HepG2 (cell line): Measurements from ENCODE around the gene SEMA4C. TPM values are rescaled to one million over a fixed set of nuclear protein-coding genes. Genes with fewer than 3 reads are reported as not detected.

Experiments
- ATF4 ChIP-seq, 2 experiments: fragments of 450-650 bp in 1 of 2; sonication (generic) in 1 of 2; formaldehyde crosslinking; IDR thresholded peaks; 2 replicates each; pipeline versions ENCODE4 v1.5.0 to v1.8.0; 2020 to 2022; ENCODE audit warnings: mild to moderate bottlenecking in 1 of 2, missing genetic modification reagents in 1 of 2
- CHCHD3 ChIP-seq: sonication (generic); formaldehyde crosslinking; IDR thresholded peaks from 2 replicates; pipeline ENCODE4 v1.8.0; 2022; ENCODE audit warnings: mild to moderate bottlenecking, missing genetic modification reagents, moderate library complexity
- HOXA7 ChIP-seq: sonication (generic); formaldehyde crosslinking; IDR thresholded peaks from 2 replicates; pipeline ENCODE4 v1.8.1; 2022; ENCODE audit warnings: mild to moderate bottlenecking, missing genetic modification reagents, moderate library complexity
- MXD3 ChIP-seq: IDR thresholded peaks from 2 replicates; pipeline ENCODE4 v1.6.1; 2016; ENCODE audit warnings: mild to moderate bottlenecking, missing biosample characterization, missing genetic modification reagents
- PAX8 ChIP-seq: sonication (generic); formaldehyde crosslinking; IDR thresholded peaks from 2 replicates; pipeline ENCODE4 v1.8.0; 2022; ENCODE audit warnings: mild to moderate bottlenecking, missing genetic modification reagents, borderline replicate concordance
- TBX3 ChIP-seq: fragments of 450-650 bp; IDR thresholded peaks from 2 replicates; pipeline ENCODE4 v1.6.1; 2017; ENCODE audit warnings: antibody characterized with exemption, mild to moderate bottlenecking, inconsistent platforms, borderline replicate concordance
- ZFP37 ChIP-seq: sonication (generic); formaldehyde crosslinking; IDR thresholded peaks from 2 replicates; pipeline ENCODE4 v1.4.0; 2020; ENCODE audit warnings: missing genetic modification reagents, borderline replicate concordance
- ZGPAT ChIP-seq: IDR thresholded peaks from 2 replicates; pipeline ENCODE4 v1.6.1; 2016; ENCODE audit warnings: mild to moderate bottlenecking
- ZMAT3 ChIP-seq: sonication (generic); formaldehyde crosslinking; conservative IDR thresholded peaks from 2 replicates; pipeline ENCODE4 v1.7.0; 2021; ENCODE audit warnings: missing genetic modification reagents
- ZNF350 ChIP-seq: sonication (generic); formaldehyde crosslinking; IDR thresholded peaks from 2 replicates; pipeline ENCODE4 v1.4.0; 2020; ENCODE audit warnings: mild to moderate bottlenecking, low read depth, missing genetic modification reagents, borderline replicate concordance
- ZNF367 ChIP-seq: sonication (generic); formaldehyde crosslinking; IDR thresholded peaks from 2 replicates; pipeline ENCODE4 v1.4.0; 2020; ENCODE audit warnings: missing genetic modification reagents, borderline replicate concordance
- ZNF557 ChIP-seq: sonication (generic); formaldehyde crosslinking; IDR thresholded peaks from 2 replicates; pipeline ENCODE4 v1.4.0; 2020; ENCODE audit warnings: missing genetic modification reagents
- ZNF629 ChIP-seq: sonication (generic); formaldehyde crosslinking; conservative IDR thresholded peaks from 2 replicates; pipeline ENCODE4 v1.5.0; 2020; ENCODE audit warnings: missing genetic modification reagents
- ZNF777 ChIP-seq: sonication (generic); formaldehyde crosslinking; IDR thresholded peaks from 2 replicates; pipeline ENCODE4 v1.4.0; 2020; ENCODE audit warnings: missing genetic modification reagents
- polyA plus RNA-seq, 8 experiments: library from polyadenylated mRNA; depleted of rRNA in 3 of 8; stranded (reverse) in 7 of 8; unstranded in 1 of 8; fragments of >200 nt; fragmentation: Illumina TruSeq in 4 of 8; extraction: Trizol in 4 of 8; gene quantifications; 2 replicates each; pipeline versions ENCODE4 v1.2.1 to v1.2.3, GENCODE V29; 2011 to 2016; ENCODE audit warnings: low read depth in 4 of 8, missing spikeins in 1 of 8, mixed read lengths in 1 of 8; ENCODE audit not compliant: insufficient read depth in 1 of 8
- total RNA-seq, 5 experiments: library from RNA; depleted of rRNA; stranded (reverse); fragments of >200 nt; fragmentation: Illumina TruSeq; extraction: Trizol; gene quantifications; 2 replicates each; pipeline ENCODE4 v1.2.3, GENCODE V29; 2016; ENCODE audit warnings: low read depth in 1 of 5
- TF ChIP-seq, protein P1 (sequence below): sonication (generic); formaldehyde crosslinking; IDR thresholded peaks from 2 replicates; pipeline ENCODE4; 2020; ENCODE audit warnings: missing genetic modification reagents, mild to moderate bottlenecking, borderline replicate concordance
- TF ChIP-seq, protein P2 (sequence below): IDR thresholded peaks from 2 replicates; pipeline ENCODE4 v1.6.1; 2016; ENCODE audit warnings: low read depth
- TF ChIP-seq, protein P3 (sequence below): sonication (generic); formaldehyde crosslinking; IDR thresholded peaks from 2 replicates; pipeline ENCODE4 v1.5.0; 2020; ENCODE audit warnings: missing genetic modification reagents

Gene SEMA4C
- total and polyA plus RNA-seq, 2 of the 13 experiments (the other 11 are each of a cell fraction or from before 2014, with no cell fraction given), result 25.9 to 46.6 TPM

GRCh38 chr2:96819128-96819875 is 50.6 kb downstream of the SEMA4C start (continued):
- TF ChIP-seq, protein P1, sequence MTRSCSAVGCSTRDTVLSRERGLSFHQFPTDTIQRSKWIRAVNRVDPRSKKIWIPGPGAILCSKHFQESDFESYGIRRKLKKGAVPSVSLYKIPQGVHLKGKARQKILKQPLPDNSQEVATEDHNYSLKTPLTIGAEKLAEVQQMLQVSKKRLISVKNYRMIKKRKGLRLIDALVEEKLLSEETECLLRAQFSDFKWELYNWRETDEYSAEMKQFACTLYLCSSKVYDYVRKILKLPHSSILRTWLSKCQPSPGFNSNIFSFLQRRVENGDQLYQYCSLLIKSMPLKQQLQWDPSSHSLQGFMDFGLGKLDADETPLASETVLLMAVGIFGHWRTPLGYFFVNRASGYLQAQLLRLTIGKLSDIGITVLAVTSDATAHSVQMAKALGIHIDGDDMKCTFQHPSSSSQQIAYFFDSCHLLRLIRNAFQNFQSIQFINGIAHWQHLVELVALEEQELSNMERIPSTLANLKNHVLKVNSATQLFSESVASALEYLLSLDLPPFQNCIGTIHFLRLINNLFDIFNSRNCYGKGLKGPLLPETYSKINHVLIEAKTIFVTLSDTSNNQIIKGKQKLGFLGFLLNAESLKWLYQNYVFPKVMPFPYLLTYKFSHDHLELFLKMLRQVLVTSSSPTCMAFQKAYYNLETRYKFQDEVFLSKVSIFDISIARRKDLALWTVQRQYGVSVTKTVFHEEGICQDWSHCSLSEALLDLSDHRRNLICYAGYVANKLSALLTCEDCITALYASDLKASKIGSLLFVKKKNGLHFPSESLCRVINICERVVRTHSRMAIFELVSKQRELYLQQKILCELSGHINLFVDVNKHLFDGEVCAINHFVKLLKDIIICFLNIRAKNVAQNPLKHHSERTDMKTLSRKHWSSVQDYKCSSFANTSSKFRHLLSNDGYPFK (CRISPR knock-in tag), result peak; percentile 73; the same call in 1 of the 2 replicates
- TF ChIP-seq ZNF629 (peak; percentile 75), ZNF350 (CRISPR knock-in tag) (peak; percentile 96), ZNF777 (CRISPR knock-in tag) (peak; percentile 61; the same call in 1 of the 2 replicates), TBX3 (peak; percentile 68; the same call in 1 of the 2 replicates), HOXA7 (no peak), ZNF367 (CRISPR knock-in tag) (no peak), ZGPAT (peak; percentile 91), CHCHD3 (CRISPR knock-in tag) (no peak), MXD3 (CRISPR knock-in tag) (no peak), ZFP37 (CRISPR knock-in tag) (0 out of 2 replicates have a peak, but pooled peaks have one; percentile 85), ZMAT3 (CRISPR knock-in tag) (peak; percentile 95), PAX8 (CRISPR knock-in tag) (peak; percentile 34; the same call in 1 of the 2 replicates), ZNF557 (peak; percentile 95), ATF4 (CRISPR knock-in tag; IDR thresholded peaks at IDR 0.05) (0 out of 4 replicates have a peak, but pooled peaks of 1 of the 2 experiments have one; percentile 59)
- TF ChIP-seq, protein P2, sequence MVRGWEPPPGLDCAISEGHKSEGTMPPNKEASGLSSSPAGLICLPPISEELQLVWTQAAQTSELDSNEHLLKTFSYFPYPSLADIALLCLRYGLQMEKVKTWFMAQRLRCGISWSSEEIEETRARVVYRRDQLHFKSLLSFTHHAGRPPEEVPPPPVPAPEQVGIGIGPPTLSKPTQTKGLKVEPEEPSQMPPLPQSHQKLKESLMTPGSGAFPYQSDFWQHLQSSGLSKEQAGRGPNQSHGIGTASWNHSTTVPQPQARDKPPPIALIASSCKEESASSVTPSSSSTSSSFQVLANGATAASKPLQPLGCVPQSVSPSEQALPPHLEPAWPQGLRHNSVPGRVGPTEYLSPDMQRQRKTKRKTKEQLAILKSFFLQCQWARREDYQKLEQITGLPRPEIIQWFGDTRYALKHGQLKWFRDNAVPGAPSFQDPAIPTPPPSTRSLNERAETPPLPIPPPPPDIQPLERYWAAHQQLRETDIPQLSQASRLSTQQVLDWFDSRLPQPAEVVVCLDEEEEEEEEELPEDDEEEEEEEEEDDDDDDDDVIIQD (CRISPR knock-in tag), result peak; percentile 89
- TF ChIP-seq, protein P3, sequence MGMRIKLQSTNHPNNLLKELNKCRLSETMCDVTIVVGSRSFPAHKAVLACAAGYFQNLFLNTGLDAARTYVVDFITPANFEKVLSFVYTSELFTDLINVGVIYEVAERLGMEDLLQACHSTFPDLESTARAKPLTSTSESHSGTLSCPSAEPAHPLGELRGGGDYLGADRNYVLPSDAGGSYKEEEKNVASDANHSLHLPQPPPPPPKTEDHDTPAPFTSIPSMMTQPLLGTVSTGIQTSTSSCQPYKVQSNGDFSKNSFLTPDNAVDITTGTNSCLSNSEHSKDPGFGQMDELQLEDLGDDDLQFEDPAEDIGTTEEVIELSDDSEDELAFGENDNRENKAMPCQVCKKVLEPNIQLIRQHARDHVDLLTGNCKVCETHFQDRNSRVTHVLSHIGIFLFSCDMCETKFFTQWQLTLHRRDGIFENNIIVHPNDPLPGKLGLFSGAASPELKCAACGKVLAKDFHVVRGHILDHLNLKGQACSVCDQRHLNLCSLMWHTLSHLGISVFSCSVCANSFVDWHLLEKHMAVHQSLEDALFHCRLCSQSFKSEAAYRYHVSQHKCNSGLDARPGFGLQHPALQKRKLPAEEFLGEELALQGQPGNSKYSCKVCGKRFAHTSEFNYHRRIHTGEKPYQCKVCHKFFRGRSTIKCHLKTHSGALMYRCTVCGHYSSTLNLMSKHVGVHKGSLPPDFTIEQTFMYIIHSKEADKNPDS (CRISPR knock-in tag), result peak; percentile 95; the same call in 1 of the 2 replicates
